Gastrocnemius medialis (tissue), 4 donors: ENCODE results near the gene EHD4.

Experiments used
- POLR2A ChIP-seq, 2 donors: fragments of 450-650 bp; IDR thresholded peaks; one replicate each; pipeline ENCODE4 v1.6.1; 2017; ENCODE audit warnings: antibody characterized with exemption in 2 of 2, mild to moderate bottlenecking in 2 of 2, moderate library complexity in 2 of 2
- TF ChIP-seq, protein P1 (sequence below), 5 experiments: fragments of 450-650 bp in 3 of 5; fragments of 200-600 bp in 2 of 5; sonication (generic) in 2 of 5; IDR thresholded peaks in 4 of 5; conservative IDR thresholded peaks in 1 of 5; 1 replicate in 4 of 5; 2 replicates in 1 of 5; pipeline ENCODE4 v1.5.1; 2016 to 2019; ENCODE audit warnings: antibody characterized with exemption in 5 of 5, mild to moderate bottlenecking in 3 of 5, moderate library complexity in 3 of 5

DNA sequence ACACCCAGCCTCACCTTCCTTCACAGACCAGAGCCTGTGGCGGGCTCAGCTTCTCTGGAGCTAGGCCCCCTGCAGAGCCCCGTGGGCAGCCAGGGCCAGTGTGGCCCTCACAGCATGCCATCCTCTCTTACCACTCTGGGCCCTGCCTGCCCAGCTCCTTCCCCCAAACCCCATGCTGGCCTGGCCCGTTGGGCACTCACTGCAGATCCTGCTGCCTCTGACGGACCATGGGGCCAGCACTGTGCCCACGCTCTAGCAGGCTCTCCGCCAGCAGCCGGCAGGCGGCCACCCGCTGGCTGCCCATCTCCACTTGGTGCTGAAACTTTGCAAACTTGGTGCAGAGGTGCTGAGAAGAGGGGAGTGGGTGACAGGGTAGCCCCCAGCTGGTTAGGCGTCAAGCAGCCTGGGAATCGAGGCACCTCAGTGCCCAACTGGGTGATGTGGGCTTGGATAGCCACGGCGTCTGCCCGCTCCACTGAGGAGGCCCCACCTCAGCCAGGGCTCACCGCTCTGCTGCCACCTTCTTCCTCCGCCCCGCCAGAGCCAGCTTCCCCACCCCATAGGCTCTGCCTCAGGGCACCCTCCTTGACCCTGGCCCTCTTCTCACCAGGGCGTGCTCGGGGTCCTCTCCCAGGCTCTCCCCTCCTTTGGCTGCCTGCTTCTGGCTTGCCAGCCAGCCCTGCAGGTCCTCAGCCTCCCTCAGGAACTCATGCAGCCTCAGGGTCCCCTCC, 101.0 kb downstream of the EHD4 start:
- TF ChIP-seq POLR2A (IDR thresholded peaks at IDR 0.05): no peak
- TF ChIP-seq, protein P1, sequence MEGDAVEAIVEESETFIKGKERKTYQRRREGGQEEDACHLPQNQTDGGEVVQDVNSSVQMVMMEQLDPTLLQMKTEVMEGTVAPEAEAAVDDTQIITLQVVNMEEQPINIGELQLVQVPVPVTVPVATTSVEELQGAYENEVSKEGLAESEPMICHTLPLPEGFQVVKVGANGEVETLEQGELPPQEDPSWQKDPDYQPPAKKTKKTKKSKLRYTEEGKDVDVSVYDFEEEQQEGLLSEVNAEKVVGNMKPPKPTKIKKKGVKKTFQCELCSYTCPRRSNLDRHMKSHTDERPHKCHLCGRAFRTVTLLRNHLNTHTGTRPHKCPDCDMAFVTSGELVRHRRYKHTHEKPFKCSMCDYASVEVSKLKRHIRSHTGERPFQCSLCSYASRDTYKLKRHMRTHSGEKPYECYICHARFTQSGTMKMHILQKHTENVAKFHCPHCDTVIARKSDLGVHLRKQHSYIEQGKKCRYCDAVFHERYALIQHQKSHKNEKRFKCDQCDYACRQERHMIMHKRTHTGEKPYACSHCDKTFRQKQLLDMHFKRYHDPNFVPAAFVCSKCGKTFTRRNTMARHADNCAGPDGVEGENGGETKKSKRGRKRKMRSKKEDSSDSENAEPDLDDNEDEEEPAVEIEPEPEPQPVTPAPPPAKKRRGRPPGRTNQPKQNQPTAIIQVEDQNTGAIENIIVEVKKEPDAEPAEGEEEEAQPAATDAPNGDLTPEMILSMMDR (IDR thresholded peaks at IDR 0.05 in 4 of 5, conservative IDR thresholded peaks at IDR 0.05 in 1 of 5): no peak
